GM12875 (cell line): Measurements from ENCODE around the gene CCN2.

Experiments
- H3K4me3 ChIP-seq: one replicate; pipeline ENCODE4 v1.5.1; 2011; ENCODE audit warnings: low read depth, low read length, control low read depth
- TF ChIP-seq, protein P1 (sequence below): IDR thresholded peaks from 2 replicates; pipeline ENCODE4 v1.5.1; 2011; ENCODE audit warnings: low read depth, mild to moderate bottlenecking, control low read depth, inconsistent platforms, low read length, moderate library complexity, borderline replicate concordance; ENCODE audit not compliant: insufficient read depth

CCN2 gene

DNA sequence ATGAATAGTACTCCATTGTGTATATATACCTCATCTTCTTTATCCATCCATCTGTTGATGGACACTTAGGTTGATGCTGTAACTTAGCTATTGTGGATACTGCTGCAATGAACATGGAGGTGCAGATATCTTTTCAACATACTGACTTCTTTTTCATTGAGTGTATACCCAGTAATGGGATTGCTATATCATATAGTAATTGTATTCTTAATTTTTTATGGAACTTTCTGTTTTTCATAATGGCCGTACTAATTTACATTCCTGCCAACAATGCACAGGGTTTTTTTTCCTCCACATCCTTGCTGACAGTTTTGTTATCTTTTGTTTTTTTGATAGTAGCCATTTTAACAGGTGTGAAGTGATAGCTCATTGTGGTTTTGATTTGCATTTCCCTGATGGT lies 5.2 kb downstream of the CCN2 start:
- H3K4me3 ChIP-seq = no peak overlapping the region
- TF ChIP-seq, protein P1, sequence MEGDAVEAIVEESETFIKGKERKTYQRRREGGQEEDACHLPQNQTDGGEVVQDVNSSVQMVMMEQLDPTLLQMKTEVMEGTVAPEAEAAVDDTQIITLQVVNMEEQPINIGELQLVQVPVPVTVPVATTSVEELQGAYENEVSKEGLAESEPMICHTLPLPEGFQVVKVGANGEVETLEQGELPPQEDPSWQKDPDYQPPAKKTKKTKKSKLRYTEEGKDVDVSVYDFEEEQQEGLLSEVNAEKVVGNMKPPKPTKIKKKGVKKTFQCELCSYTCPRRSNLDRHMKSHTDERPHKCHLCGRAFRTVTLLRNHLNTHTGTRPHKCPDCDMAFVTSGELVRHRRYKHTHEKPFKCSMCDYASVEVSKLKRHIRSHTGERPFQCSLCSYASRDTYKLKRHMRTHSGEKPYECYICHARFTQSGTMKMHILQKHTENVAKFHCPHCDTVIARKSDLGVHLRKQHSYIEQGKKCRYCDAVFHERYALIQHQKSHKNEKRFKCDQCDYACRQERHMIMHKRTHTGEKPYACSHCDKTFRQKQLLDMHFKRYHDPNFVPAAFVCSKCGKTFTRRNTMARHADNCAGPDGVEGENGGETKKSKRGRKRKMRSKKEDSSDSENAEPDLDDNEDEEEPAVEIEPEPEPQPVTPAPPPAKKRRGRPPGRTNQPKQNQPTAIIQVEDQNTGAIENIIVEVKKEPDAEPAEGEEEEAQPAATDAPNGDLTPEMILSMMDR = no peak

DNA sequence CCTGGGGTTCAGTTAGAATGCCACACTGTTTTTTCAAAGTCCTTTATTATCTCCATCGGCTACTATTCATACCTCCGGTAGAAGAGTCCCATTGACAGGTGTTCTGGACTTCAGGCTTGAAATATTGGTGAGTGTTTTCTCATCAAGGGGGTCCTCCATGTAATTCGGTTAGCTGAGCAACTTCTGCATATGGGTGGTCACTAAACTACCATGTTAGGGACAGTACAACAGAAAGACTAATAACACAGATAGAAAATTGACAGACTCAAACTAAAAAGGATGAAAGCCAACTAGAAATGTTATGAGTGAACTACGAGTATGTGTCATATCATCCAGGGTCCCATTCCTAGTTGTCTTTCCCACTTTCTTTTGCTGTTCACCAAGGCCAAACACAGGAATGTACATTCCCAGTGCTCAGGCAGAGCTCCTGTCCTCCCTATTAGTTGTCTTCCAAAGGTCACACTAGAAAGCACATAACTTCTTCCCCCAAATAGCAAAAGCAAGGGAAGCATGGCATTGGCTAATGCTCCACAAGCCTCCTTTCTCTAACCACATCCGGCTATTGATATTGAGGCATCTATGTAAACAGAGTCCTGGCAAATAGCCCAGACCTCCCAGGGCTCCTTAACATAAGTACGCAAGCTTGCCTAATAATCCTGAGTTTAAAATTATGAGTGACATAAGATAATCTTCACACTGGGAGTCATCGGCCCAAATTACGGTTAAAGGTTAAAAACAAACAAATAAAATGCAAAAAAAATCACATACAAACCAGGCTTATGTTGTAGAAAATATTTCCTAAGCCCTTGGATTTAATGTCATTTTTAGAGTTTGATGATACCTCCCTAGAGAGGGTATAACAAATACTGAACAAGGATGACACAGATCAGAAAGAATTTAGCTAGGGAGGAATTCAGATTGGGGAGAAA lies 13.2 kb downstream of the CCN2 start:
- TF ChIP-seq, protein P1 = no peak
- H3K4me3 ChIP-seq = no peak overlapping the region

DNA sequence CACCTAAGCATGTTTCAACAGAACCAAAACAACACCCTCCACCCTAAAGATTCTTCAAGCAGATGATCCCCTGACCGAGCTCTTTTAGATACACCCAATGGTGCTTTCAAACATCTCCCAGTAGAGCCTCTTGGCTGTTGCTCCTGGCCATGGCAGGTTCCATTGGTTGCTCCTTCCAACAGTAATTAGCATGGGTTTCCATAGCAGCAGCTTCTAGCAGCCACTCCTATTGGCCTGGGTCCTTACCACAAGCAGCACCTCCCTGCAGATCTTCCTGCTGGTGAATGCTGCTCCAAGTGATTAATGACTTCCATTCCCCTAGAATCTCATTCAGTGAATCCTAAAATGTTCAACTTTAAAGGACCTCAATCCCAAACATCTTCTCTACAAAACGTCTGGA lies 13.9 kb downstream of the CCN2 start:
- TF ChIP-seq, protein P1 = no peak
- H3K4me3 ChIP-seq = no peak overlapping the region

DNA sequence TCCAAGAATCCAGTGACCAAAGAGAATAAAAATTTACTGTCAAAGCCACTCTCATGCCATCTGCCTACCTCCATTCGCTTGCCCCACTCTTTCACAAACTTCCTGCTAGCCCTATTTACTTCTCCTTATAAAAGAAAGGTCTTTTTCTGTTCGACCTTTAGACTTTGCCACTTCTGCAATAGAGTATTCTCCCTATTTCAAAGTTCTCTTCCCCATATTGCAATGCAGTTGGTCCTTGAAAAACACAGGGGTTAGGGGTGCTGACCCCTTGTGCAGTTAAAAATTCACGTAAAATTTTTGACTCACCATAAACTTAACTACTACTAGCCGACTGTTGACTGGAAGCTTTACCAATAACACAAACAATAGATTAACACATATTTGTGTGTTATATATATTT lies 15.0 kb downstream of the CCN2 start:
- TF ChIP-seq, protein P1 = no peak
- H3K4me3 ChIP-seq = no peak overlapping the region

DNA sequence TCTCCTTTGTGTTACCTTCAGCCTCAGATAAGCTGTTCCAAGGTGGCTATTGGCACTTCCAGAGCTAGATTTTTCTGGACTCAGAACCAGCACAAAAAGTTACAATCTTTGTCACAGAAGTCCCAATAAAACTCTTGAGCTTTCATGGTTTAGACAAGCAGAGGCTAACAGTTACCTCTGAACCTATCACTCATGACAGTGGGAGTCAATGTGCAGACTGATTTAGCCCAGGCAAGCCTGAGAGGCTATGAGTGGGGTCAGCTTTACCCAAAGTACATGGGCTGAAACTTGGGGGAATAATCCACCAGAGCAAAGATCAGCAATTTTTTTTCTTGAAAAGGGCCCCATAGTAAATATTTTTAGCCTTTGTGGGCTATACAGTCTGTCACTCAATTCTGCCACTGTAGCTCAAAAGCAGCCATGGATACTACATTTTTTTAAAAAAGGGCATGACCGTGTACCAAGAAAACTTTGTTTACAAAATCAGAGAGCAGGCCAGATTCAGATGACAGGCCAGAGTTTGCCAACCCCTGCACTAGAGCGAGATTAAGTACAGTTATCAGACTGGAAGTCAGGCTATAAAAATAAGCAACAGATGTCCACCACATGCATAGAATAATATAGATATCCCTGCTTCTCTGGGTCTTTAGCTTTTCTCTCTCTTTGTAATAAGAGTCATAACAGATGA lies 20.0 kb downstream of the CCN2 start:
- H3K4me3 ChIP-seq = no peak overlapping the region
- TF ChIP-seq, protein P1 = no peak

DNA sequence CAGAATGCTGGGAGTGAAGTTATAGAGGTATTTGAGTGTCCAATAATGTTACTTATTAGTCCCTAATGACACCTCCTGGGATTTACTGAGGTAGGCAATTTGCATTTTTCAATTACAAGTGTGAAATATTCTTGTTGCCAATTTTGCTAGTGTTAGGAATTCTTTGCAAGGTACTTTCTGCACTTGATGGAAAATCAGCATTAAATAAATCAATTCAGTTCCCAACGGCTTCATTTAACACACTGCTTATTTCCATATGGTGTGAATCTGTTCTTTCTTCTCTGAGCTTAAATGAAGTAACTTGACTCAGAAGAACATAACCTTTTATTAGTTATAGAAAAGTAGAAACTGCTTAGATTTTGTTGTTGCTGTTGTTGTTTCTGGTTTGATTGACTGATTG lies 21.2 kb downstream of the CCN2 start:
- no peak overlapping the region for H3K4me3 ChIP-seq
- TF ChIP-seq, protein P1 = no peak
